ENCODE results near the gene EPPIN.

The EPPIN gene

GRCh38 chr20:45527294-45527693 lies 19.9 kb downstream of the EPPIN start:
- no peak for DNase-seq

GRCh38 chr20:45523821-45524220 lies 23.4 kb downstream of the EPPIN start:
- no peak for DNase-seq

- DNase-seq = no peak
Measured at GRCh38 chr20:45518282-45518681, 28.9 kb downstream of the EPPIN start.

GRCh38 chr20:45515147-45515913 lies 31.9 kb downstream of the EPPIN start, which contains the start of gene SPINT3:
TSS of gene SPINT3 (minus strand) at chr20:45515622. CDS start at chr20:45515608, 14 bp downstream.
- no peak for DNase-seq

- no peak for DNase-seq
Measured at GRCh38 chr20:45510242-45510862, 36.8 kb downstream of the EPPIN start.

GRCh38 chr20:45509091-45509490 lies 38.1 kb downstream of the EPPIN start:
- DNase-seq = no peak

- DNase-seq = no peak
Measured at GRCh38 chr20:45508068-45508886, 38.9 kb downstream of the EPPIN start.

GRCh38 chr20:45507011-45507820 lies 40.0 kb downstream of the EPPIN start:
- DNase-seq = no peak

GRCh38 chr20:45506398-45506797 lies 40.8 kb downstream of the EPPIN start:
- no peak for DNase-seq

- DNase-seq = no peak
Measured at GRCh38 chr20:45503403-45503802, 43.8 kb downstream of the EPPIN start.

GRCh38 chr20:45502561-45502960 lies 44.6 kb downstream of the EPPIN start:
- DNase-seq = no peak

- DNase-seq = no peak
Measured at GRCh38 chr20:45501600-45501999, 45.6 kb downstream of the EPPIN start.

- no peak for DNase-seq
Measured at GRCh38 chr20:45500022-45500421, 47.2 kb downstream of the EPPIN start.

- no peak for DNase-seq
Measured at GRCh38 chr20:45497971-45498494, 49.2 kb downstream of the EPPIN start.

GRCh38 chr20:45496166-45496565 lies 51.0 kb downstream of the EPPIN start:
- DNase-seq = no peak

- DNase-seq = no peak
Measured at GRCh38 chr20:45495501-45495941, 51.7 kb downstream of the EPPIN start.

Data from cortex of kidney (tissue), 1 donor.